Stomach (tissue), 4 donors: ENCODE data around the gene AGER.

ENCODE experiments used
- CTCF ChIP-seq, 7 experiments: fragments of 450-650 bp in 4 of 7; fragments of 200-600 bp in 3 of 7; sonication (generic) in 3 of 7; IDR thresholded peaks; one replicate each; pipeline ENCODE4 v1.5.1; 2016 to 2019; ENCODE audit warnings: antibody characterized with exemption in 7 of 7, control low read depth in 2 of 7, mild to moderate bottlenecking in 1 of 7
- POLR2AphosphoS5 ChIP-seq, 3 donors: sonication (generic); formaldehyde crosslinking; IDR thresholded peaks; one replicate each; pipeline ENCODE4 v1.6.1; 2016; ENCODE audit warnings: antibody characterized with exemption in 3 of 3

GRCh38 chr6:32177788-32178546 lies 6.1 kb downstream of the AGER start, which contains the start of gene RNF5:
- no peak for TF ChIP-seq CTCF (IDR thresholded peaks at IDR 0.05)
- TF ChIP-seq POLR2AphosphoS5 (IDR thresholded peaks at IDR 0.05) = peak; percentile 22 to 74 (median 70)
